HEK293 (cell line): ENCODE results near the gene PPM1L.

Source experiments
- CTCF ChIA-PET: fragments of 350-600 bp; formaldehyde crosslinking; extraction: SDS; loops from one replicate; lab custom pipeline; 2021; ENCODE audit warnings: antibody characterized with exemption; lab: Yijun Ruan, JAX
- POLR2A ChIA-PET: fragments of 300-600 bp; formaldehyde crosslinking; extraction: SDS; loops from one replicate; lab custom pipeline; 2020; ENCODE audit warnings: antibody characterized with exemption, inconsistent platforms; lab: Yijun Ruan, JAX
- H3K27ac ChIP-seq: fragments of 200-500 bp; sonication (Bioruptor generic); 2 replicates; pipeline ENCODE4 v1.5.1; 2014; ENCODE audit warnings: low read depth, low read length, control low read depth, inconsistent platforms; ENCODE audit errors: extremely low read depth
- H3K36me3 ChIP-seq, 2 experiments: fragments of 200-500 bp in 1 of 2; sonication (Bioruptor generic) in 1 of 2; 1 replicate in 1 of 2; 2 replicates in 1 of 2; pipeline ENCODE4 v1.5.1; 2014 to 2017; ENCODE audit warnings: inconsistent platforms in 2 of 2, low read length in 2 of 2; ENCODE audit not compliant: control insufficient read depth in 2 of 2, insufficient read depth in 1 of 2
- H3K4me1 ChIP-seq: fragments of 200-500 bp; sonication (Bioruptor generic); 2 replicates; pipeline ENCODE4 v1.5.1; 2014; ENCODE audit warnings: mild to moderate bottlenecking, low read length, inconsistent platforms; ENCODE audit not compliant: control insufficient read depth, insufficient read depth
- H3K4me3 ChIP-seq: 2 replicates; pipeline ENCODE4 v1.5.1; 2011; ENCODE audit warnings: low read depth, mild to moderate bottlenecking, control low read depth, low read length, moderate library complexity
- H3K9me3 ChIP-seq: fragments of 200-500 bp; sonication (Bioruptor generic); 2 replicates; pipeline ENCODE4 v1.5.1; 2014; ENCODE audit warnings: low read depth, low read length, inconsistent platforms; ENCODE audit not compliant: control insufficient read depth, insufficient read depth
- FEZF1 ChIP-seq: fragments of 450-650 bp; formaldehyde crosslinking; IDR thresholded peaks from 2 replicates; pipeline ENCODE4 v1.5.1; 2016; ENCODE audit warnings: missing biosample characterization, missing genetic modification characterization
- GLI2 ChIP-seq: fragments of 450-650 bp; formaldehyde crosslinking; IDR thresholded peaks from 2 replicates; pipeline ENCODE4; 2017; ENCODE audit warnings: missing biosample characterization, missing genetic modification characterization, low read depth, borderline replicate concordance
- MEIS1 ChIP-seq: sonication (generic); formaldehyde crosslinking; IDR thresholded peaks from 2 replicates; pipeline ENCODE4 v1.8.1; 2022; ENCODE audit warnings: missing genetic modification reagents, mild to moderate bottlenecking, borderline replicate concordance
- TRIM28 ChIP-seq: IDR thresholded peaks from 2 replicates; pipeline ENCODE4 v1.6.1; 2011; ENCODE audit warnings: low read length, control low read depth, borderline replicate concordance
- ZBTB48 ChIP-seq: fragments of 450-650 bp; formaldehyde crosslinking; IDR thresholded peaks from 2 replicates; pipeline ENCODE4 v1.5.1; 2016; ENCODE audit warnings: missing biosample characterization, missing genetic modification characterization
- ZNF423 ChIP-seq: fragments of 450-650 bp; formaldehyde crosslinking; IDR thresholded peaks from 2 replicates; pipeline ENCODE4 v1.5.1; 2016; ENCODE audit warnings: missing biosample characterization, missing genetic modification characterization
- ZXDB ChIP-seq: fragments of 450-650 bp; formaldehyde crosslinking; IDR thresholded peaks from 2 replicates; pipeline ENCODE4 v1.5.1; 2016; ENCODE audit warnings: missing biosample characterization, missing genetic modification characterization
- TF ChIP-seq, protein P1 (sequence below): fragments of 450-650 bp; formaldehyde crosslinking; conservative IDR thresholded peaks from 2 replicates; pipeline ENCODE4 v1.5.1; 2016; ENCODE audit warnings: low read depth, missing biosample characterization, missing genetic modification characterization
- TF ChIP-seq, protein P2 (sequence below): fragments of 450-650 bp; formaldehyde crosslinking; IDR thresholded peaks from 2 replicates; pipeline ENCODE4 v1.5.1; 2016; ENCODE audit warnings: missing biosample characterization, missing genetic modification characterization
- TF ChIP-seq, protein P3 (sequence below): fragments of 450-650 bp; formaldehyde crosslinking; IDR thresholded peaks from 2 replicates; pipeline ENCODE4 v1.5.1; 2017; ENCODE audit warnings: missing biosample characterization, missing genetic modification characterization
- TF ChIP-seq, protein P4 (sequence below): fragments of 450-650 bp; formaldehyde crosslinking; IDR thresholded peaks from 2 replicates; pipeline ENCODE4 v1.5.0; 2017; ENCODE audit warnings: missing biosample characterization, missing genetic modification characterization, borderline replicate concordance
- TF ChIP-seq, protein P5 (sequence below): fragments of 450-650 bp; formaldehyde crosslinking; IDR thresholded peaks from 2 replicates; pipeline ENCODE4 v1.5.1; 2016; ENCODE audit warnings: missing biosample characterization, missing genetic modification characterization
- TF ChIP-seq, protein P6 (sequence below): fragments of 450-650 bp; formaldehyde crosslinking; conservative IDR thresholded peaks from 2 replicates; pipeline ENCODE4 v1.5.1; 2016; ENCODE audit warnings: low read depth, missing biosample characterization, missing genetic modification characterization

PPM1L gene

DNA sequence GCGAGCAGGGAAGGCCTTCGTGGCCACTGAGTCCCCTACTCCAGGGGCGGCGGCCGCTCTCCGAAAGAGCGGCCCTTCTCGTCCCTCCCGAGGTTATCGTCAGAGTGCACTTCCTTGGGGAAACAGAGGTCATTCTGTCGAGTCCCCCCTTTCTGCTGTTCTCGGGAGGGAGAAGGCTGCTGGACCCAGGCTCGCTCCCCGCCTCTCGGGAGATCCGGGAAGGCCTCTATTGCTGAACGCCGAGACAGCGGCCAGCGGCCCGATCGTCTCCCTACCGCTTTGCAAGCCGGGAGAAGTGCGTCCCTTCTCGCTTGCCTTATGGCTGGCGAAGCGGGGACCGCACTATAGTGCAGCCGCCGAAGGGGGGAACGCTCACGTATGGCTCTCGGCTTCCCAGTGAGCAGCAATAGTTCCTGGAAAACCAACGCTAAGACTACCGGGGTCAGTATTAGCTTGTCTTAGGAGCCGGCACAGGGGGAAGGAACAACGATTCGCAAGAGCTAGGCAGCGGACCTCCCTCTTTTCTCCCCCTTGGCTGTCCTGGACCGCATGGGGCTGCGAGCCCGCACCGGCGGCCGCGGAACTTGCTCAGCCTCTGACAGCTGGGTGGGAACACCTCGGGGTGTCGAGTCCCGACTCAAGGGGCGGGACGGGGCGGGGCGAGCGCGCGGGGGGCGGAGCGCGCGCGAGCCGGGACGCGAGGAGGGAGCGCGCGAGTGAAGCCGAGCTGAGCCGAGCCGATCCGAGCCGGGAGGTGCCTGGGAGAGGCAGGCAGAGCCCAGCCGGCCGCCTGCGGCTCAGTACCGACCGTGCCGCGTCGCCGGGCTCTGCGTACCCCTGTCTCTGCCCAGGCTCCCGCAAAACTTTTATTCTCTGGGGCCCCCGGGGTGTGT lies 930 bp upstream of the PPM1L start (continued):
- TF ChIP-seq, protein P1, sequence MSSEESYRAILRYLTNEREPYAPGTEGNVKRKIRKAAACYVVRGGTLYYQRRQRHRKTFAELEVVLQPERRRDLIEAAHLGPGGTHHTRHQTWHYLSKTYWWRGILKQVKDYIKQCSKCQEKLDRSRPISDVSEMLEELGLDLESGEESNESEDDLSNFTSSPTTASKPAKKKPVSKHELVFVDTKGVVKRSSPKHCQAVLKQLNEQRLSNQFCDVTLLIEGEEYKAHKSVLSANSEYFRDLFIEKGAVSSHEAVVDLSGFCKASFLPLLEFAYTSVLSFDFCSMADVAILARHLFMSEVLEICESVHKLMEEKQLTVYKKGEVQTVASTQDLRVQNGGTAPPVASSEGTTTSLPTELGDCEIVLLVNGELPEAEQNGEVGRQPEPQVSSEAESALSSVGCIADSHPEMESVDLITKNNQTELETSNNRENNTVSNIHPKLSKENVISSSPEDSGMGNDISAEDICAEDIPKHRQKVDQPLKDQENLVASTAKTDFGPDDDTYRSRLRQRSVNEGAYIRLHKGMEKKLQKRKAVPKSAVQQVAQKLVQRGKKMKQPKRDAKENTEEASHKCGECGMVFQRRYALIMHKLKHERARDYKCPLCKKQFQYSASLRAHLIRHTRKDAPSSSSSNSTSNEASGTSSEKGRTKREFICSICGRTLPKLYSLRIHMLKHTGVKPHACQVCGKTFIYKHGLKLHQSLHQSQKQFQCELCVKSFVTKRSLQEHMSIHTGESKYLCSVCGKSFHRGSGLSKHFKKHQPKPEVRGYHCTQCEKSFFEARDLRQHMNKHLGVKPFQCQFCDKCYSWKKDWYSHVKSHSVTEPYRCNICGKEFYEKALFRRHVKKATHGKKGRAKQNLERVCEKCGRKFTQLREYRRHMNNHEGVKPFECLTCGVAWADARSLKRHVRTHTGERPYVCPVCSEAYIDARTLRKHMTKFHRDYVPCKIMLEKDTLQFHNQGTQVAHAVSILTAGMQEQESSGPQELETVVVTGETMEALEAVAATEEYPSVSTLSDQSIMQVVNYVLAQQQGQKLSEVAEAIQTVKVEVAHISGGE (tag by site-specific recombination): peak; percentile 42
- TF ChIP-seq, protein P2, sequence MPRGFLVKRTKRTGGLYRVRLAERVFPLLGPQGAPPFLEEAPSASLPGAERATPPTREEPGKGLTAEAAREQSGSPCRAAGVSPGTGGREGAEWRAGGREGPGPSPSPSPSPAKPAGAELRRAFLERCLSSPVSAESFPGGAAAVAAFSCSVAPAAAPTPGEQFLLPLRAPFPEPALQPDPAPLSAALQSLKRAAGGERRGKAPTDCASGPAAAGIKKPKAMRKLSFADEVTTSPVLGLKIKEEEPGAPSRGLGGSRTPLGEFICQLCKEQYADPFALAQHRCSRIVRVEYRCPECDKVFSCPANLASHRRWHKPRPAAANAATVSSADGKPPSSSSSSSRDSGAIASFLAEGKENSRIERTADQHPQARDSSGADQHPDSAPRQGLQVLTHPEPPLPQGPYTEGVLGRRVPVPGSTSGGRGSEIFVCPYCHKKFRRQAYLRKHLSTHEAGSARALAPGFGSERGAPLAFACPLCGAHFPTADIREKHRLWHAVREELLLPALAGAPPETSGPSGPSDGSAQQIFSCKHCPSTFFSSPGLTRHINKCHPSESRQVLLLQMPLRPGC (tag by site-specific recombination): no peak
- TF ChIP-seq, protein P3, sequence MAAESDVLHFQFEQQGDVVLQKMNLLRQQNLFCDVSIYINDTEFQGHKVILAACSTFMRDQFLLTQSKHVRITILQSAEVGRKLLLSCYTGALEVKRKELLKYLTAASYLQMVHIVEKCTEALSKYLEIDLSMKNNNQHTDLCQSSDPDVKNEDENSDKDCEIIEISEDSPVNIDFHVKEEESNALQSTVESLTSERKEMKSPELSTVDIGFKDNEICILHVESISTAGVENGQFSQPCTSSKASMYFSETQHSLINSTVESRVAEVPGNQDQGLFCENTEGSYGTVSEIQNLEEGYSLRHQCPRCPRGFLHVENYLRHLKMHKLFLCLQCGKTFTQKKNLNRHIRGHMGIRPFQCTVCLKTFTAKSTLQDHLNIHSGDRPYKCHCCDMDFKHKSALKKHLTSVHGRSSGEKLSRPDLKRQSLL (tag by site-specific recombination): no peak
- TF ChIP-seq ZNF423 (tag by site-specific recombination): peak; percentile 90
- TF ChIP-seq FEZF1 (tag by site-specific recombination): peak; percentile 85
- TF ChIP-seq MEIS1: no peak
- TF ChIP-seq, protein P4, sequence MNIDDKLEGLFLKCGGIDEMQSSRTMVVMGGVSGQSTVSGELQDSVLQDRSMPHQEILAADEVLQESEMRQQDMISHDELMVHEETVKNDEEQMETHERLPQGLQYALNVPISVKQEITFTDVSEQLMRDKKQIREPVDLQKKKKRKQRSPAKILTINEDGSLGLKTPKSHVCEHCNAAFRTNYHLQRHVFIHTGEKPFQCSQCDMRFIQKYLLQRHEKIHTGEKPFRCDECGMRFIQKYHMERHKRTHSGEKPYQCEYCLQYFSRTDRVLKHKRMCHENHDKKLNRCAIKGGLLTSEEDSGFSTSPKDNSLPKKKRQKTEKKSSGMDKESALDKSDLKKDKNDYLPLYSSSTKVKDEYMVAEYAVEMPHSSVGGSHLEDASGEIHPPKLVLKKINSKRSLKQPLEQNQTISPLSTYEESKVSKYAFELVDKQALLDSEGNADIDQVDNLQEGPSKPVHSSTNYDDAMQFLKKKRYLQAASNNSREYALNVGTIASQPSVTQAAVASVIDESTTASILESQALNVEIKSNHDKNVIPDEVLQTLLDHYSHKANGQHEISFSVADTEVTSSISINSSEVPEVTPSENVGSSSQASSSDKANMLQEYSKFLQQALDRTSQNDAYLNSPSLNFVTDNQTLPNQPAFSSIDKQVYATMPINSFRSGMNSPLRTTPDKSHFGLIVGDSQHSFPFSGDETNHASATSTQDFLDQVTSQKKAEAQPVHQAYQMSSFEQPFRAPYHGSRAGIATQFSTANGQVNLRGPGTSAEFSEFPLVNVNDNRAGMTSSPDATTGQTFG (tag by site-specific recombination): no peak
- peak; percentile 70; the same call in 1 of the 2 replicates for TF ChIP-seq TRIM28
- TF ChIP-seq ZXDB (tag by site-specific recombination): peak; percentile 64
- no peak for TF ChIP-seq ZBTB48

DNA sequence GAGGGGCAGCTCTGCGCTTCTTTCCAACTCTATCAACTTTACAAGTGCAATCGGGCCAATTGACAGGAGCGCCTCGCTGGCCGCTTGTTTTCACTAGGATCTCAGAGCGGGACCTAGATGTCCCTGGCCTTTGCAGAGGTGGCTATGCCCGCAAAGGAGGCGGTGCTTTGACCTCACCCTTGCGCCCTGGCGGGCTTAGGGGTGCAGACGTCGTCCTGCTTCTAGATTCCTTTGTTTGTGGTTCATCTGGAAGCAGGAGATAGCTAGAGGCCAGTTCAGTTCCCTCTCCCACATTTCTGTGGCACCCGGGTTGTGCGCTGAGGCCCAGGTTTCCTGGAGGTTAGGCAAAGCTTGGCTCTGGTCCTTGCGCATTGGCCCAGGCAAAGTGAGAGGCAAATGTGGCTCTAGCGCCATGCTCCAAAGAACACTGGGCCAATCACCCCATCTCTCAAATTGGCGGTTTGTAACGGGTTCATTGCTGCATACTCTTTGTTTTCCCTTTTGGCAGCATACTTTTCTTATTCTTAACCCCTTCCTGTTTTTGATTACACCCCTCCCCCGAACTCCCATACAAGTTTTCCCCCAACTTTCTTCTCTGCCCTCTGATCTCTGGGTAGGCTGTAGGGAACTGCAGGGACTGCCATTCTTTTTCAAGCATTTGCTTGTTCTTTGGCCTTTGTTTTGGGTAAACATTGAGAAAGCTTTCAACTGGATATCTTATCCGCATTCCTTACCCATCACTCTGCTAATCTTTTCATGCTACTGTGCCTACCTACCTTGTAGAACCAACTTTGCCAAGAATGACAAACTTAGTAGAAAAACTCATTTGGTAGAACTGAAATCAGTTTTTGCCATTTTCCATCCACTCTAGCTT lies 1.4 kb downstream of the PPM1L start:
- POLR2A ChIA-PET: interaction anchor here (3.6 kb wide), 1 partner anchor 39 kb away, joined by 12 read pairs; no protein-coding TSS in a partner anchor
- H3K4me1 ChIP-seq: peaks cover 3% of the 10 kb centered on the region; the same call in 1 of the 2 replicates
- H3K9me3 ChIP-seq: no peaks in the 10 kb centered on the region
- no peaks in the 10 kb centered on the region for H3K36me3 ChIP-seq
- H3K27ac ChIP-seq: no peak overlapping the region
- H3K4me3 ChIP-seq: peak overlapping the region; percentile 83
- CTCF ChIA-PET: interaction anchor here (0.5 to 2.4 kb wide), 7 partner anchors 116 to 460 kb away, joined by 3 to 10 read pairs (median 4); no protein-coding TSS in a partner anchor
- TF ChIP-seq, protein P5, sequence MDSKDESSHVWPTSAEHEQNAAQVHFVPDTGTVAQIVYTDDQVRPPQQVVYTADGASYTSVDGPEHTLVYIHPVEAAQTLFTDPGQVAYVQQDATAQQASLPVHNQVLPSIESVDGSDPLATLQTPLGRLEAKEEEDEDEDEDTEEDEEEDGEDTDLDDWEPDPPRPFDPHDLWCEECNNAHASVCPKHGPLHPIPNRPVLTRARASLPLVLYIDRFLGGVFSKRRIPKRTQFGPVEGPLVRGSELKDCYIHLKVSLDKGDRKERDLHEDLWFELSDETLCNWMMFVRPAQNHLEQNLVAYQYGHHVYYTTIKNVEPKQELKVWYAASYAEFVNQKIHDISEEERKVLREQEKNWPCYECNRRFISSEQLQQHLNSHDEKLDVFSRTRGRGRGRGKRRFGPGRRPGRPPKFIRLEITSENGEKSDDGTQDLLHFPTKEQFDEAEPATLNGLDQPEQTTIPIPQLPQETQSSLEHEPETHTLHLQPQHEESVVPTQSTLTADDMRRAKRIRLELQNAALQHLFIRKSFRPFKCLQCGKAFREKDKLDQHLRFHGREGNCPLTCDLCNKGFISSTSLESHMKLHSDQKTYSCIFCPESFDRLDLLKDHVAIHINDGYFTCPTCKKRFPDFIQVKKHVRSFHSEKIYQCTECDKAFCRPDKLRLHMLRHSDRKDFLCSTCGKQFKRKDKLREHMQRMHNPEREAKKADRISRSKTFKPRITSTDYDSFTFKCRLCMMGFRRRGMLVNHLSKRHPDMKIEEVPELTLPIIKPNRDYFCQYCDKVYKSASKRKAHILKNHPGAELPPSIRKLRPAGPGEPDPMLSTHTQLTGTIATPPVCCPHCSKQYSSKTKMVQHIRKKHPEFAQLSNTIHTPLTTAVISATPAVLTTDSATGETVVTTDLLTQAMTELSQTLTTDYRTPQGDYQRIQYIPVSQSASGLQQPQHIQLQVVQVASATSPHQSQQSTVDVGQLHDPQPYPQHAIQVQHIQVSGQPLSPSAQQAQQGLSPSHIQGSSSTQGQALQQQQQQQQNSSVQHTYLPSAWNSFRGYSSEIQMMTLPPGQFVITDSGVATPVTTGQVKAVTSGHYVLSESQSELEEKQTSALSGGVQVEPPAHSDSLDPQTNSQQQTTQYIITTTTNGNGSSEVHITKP (tag by site-specific recombination): peak; percentile 7; the same call in 1 of the 2 replicates
- TF ChIP-seq GLI2 (tag by site-specific recombination): no peak
- TF ChIP-seq, protein P6, sequence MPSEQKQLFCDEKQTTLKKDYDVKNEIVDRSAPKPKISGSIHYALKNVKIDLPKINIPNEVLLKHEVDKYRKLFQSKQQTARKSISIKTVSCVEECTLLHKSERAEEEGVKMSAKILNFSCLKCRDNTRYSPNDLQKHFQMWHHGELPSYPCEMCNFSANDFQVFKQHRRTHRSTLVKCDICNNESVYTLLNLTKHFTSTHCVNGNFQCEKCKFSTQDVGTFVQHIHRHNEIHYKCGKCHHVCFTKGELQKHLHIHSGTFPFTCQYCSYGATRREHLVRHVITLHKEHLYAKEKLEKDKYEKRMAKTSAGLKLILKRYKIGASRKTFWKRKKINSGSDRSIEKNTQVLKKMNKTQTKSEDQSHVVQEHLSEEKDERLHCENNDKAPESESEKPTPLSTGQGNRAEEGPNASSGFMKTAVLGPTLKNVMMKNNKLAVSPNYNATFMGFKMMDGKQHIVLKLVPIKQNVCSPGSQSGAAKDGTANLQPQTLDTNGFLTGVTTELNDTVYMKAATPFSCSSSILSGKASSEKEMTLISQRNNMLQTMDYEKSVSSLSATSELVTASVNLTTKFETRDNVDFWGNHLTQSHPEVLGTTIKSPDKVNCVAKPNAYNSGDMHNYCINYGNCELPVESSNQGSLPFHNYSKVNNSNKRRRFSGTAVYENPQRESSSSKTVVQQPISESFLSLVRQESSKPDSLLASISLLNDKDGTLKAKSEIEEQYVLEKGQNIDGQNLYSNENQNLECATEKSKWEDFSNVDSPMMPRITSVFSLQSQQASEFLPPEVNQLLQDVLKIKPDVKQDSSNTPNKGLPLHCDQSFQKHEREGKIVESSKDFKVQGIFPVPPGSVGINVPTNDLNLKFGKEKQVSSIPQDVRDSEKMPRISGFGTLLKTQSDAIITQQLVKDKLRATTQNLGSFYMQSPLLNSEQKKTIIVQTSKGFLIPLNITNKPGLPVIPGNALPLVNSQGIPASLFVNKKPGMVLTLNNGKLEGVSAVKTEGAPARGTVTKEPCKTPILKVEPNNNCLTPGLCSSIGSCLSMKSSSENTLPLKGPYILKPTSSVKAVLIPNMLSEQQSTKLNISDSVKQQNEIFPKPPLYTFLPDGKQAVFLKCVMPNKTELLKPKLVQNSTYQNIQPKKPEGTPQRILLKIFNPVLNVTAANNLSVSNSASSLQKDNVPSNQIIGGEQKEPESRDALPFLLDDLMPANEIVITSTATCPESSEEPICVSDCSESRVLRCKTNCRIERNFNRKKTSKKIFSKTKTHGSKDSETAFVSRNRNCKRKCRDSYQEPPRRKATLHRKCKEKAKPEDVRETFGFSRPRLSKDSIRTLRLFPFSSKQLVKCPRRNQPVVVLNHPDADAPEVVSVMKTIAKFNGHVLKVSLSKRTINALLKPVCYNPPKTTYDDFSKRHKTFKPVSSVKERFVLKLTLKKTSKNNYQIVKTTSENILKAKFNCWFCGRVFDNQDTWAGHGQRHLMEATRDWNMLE (tag by site-specific recombination): no peak
